Endothelial cell (in vitro differentiated cells): ENCODE data around the gene SCFD2. TPM values are rescaled to one million over a fixed set of nuclear protein-coding genes. Genes with fewer than 3 reads are reported as not detected.

Experiments
- DNase-seq: peaks from one replicate; pipeline ENCODE4 v3.0.0; 2021; ENCODE audit warnings: low spot score
- H3K27ac Mint-ChIP-seq: one replicate; pipeline ENCODE4 v1.8.0; 2021; ENCODE audit warnings: mixed read lengths, inconsistent platforms; ENCODE audit not compliant: unreplicated experiment
- H3K27me3 Mint-ChIP-seq: one replicate; pipeline ENCODE4 v1.8.0; 2021; ENCODE audit warnings: mild to moderate bottlenecking, moderate library complexity, mixed read lengths, inconsistent platforms; ENCODE audit not compliant: unreplicated experiment
- H3K36me3 Mint-ChIP-seq: one replicate; pipeline ENCODE4 v1.8.0; 2021; ENCODE audit warnings: mild to moderate bottlenecking, low read depth, mixed read lengths, inconsistent platforms; ENCODE audit not compliant: unreplicated experiment
- H3K4me1 Mint-ChIP-seq: one replicate; pipeline ENCODE4 v1.8.0; 2021; ENCODE audit warnings: mild to moderate bottlenecking, mixed read lengths, inconsistent platforms; ENCODE audit not compliant: unreplicated experiment
- H3K4me3 Mint-ChIP-seq: one replicate; pipeline ENCODE4 v1.8.0; 2021; ENCODE audit warnings: mild to moderate bottlenecking, mixed read lengths, inconsistent platforms; ENCODE audit not compliant: unreplicated experiment
- H3K9me3 Mint-ChIP-seq: one replicate; pipeline ENCODE4 v1.8.0; 2021; ENCODE audit warnings: mixed read lengths, inconsistent platforms; ENCODE audit not compliant: unreplicated experiment
- CTCF ChIP-seq: fragments of 200-600 bp; sonication (generic); IDR thresholded peaks from one replicate; pipeline ENCODE4 v1.5.0; 2021; ENCODE audit warnings: antibody characterized with exemption; ENCODE audit not compliant: unreplicated experiment
- total RNA-seq: library from RNA; stranded (reverse); fragmentation: NEBNext Ultra II Directional; extraction: Animal tissue kit (Norgen Biotek cat#: 25700); gene quantifications from one replicate; pipeline ENCODE4 v1.2.1, GENCODE V29; 2021; ENCODE audit not compliant: unreplicated experiment

Gene SCFD2
- total RNA-seq, 1 donor from 2014 or later = 13.6 TPM

- no peaks in the 10 kb centered on the region for H3K27me3 Mint-ChIP-seq
- DNase-seq = peak; percentile 40
- H3K4me1 Mint-ChIP-seq = peaks cover 9% of the 10 kb centered on the region
- no peaks in the 10 kb centered on the region for H3K9me3 Mint-ChIP-seq
- no peaks in the 10 kb centered on the region for H3K36me3 Mint-ChIP-seq
- H3K27ac Mint-ChIP-seq = no peak overlapping the region
- peak; percentile 73 for TF ChIP-seq CTCF
- no peak overlapping the region for H3K4me3 Mint-ChIP-seq
Measured at GRCh38 chr4:52983563-52984303, 382.1 kb downstream of the SCFD2 start.

GRCh38 chr4:52982946-52983340, 382.9 kb downstream of the SCFD2 start:
- no peak for TF ChIP-seq CTCF

GRCh38 chr4:52982255-52982945, 383.5 kb downstream of the SCFD2 start:
- H3K27ac Mint-ChIP-seq = no peak overlapping the region
- no peak for TF ChIP-seq CTCF
- H3K4me1 Mint-ChIP-seq = peaks cover 9% of the 10 kb centered on the region
- H3K4me3 Mint-ChIP-seq = no peak overlapping the region
- DNase-seq = no peak
- H3K36me3 Mint-ChIP-seq = no peaks in the 10 kb centered on the region
- H3K27me3 Mint-ChIP-seq = peaks cover 1% of the 10 kb centered on the region
- no peaks in the 10 kb centered on the region for H3K9me3 Mint-ChIP-seq

More at GRCh38 chr4:52982946-52983340, 382.9 kb downstream of the SCFD2 start:
- Mint-ChIP-seq H3K4me3 (no peak overlapping the region), H3K27ac (no peak overlapping the region), H3K9me3 (no peaks in the 10 kb centered on the region), H3K4me1 (peaks cover 9% of the 10 kb centered on the region), H3K27me3 (peaks cover under 1% of the 10 kb centered on the region), H3K36me3 (no peaks in the 10 kb centered on the region)
- DNase-seq = no peak

- Mint-ChIP-seq H3K36me3 (no peaks in the 10 kb centered on the region), H3K27ac (no peak overlapping the region), H3K4me1 (peaks cover 9% of the 10 kb centered on the region)
Measured at GRCh38 chr4:52979821-52980590, 385.9 kb downstream of the SCFD2 start.

More at GRCh38 chr4:52979821-52980590, 385.9 kb downstream of the SCFD2 start:
- TF ChIP-seq CTCF = no peak
- no peak for DNase-seq
- Mint-ChIP-seq H3K9me3 (no peaks in the 10 kb centered on the region), H3K4me3 (no peak overlapping the region), H3K27me3 (peaks cover 1% of the 10 kb centered on the region)
